GM10266 (cell line): ENCODE data around the gene PIGP.
"Not testable (repeated sequence)": the region's sequence is repeated elsewhere in the genome, so short reads cannot be mapped to it uniquely, and the experiment has no call there.

ENCODE experiments used
- DNase-seq: peaks from one replicate; pipeline ENCODE4 v3.0.0; 2012; ENCODE audit errors: extremely low spot score
- CTCF ChIP-seq: IDR thresholded peaks from 2 replicates; pipeline ENCODE4 v1.5.1; 2012; ENCODE audit warnings: mild to moderate bottlenecking, low read depth; ENCODE audit not compliant: control insufficient read depth, insufficient read depth; ENCODE audit errors: missing control alignments

Gene PIGP

GRCh38 chr21:37041706-37042271 lies 31.1 kb downstream of the PIGP start:
- TF ChIP-seq CTCF: no peak
- DNase-seq: no peak

GRCh38 chr21:37040212-37040611 lies 32.7 kb downstream of the PIGP start:
- no peak for DNase-seq
- no peak for TF ChIP-seq CTCF

GRCh38 chr21:37039411-37040075 lies 33.3 kb downstream of the PIGP start:
- DNase-seq: no peak
- no peak for TF ChIP-seq CTCF

GRCh38 chr21:37036177-37036576 lies 36.7 kb downstream of the PIGP start:
- DNase-seq: no peak
- TF ChIP-seq CTCF: no peak

GRCh38 chr21:37034394-37034793 lies 38.5 kb downstream of the PIGP start:
- DNase-seq: not testable (repeated sequence)

- TF ChIP-seq CTCF: no peak
- DNase-seq: no peak
Measured at GRCh38 chr21:37032877-37033471, 39.9 kb downstream of the PIGP start.

- no peak for DNase-seq
- no peak for TF ChIP-seq CTCF
Measured at GRCh38 chr21:37032293-37032692, 40.6 kb downstream of the PIGP start.
